Measurements from ENCODE around the gene IRS1.

DNA sequence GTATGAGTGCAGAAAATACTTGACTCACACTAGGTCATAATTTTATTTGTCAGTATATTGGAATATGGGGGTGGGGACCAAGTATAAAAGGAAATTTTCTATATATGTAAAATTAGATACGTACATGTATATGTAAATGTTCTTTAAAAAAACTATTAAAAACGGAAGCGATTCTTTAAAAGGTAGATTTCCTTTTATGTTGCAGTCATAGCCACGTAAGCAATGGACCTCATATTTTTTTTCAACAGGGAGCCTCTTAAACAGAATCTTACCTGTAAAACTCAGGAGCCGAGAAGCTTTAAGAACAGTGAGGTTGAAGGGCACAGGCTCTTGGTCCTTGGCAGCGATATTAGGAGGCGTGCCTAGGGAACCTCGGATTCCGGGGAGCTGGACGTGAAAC lies 39.5 kb upstream of the IRS1 start:
- TF ChIP-seq, protein P1, sequence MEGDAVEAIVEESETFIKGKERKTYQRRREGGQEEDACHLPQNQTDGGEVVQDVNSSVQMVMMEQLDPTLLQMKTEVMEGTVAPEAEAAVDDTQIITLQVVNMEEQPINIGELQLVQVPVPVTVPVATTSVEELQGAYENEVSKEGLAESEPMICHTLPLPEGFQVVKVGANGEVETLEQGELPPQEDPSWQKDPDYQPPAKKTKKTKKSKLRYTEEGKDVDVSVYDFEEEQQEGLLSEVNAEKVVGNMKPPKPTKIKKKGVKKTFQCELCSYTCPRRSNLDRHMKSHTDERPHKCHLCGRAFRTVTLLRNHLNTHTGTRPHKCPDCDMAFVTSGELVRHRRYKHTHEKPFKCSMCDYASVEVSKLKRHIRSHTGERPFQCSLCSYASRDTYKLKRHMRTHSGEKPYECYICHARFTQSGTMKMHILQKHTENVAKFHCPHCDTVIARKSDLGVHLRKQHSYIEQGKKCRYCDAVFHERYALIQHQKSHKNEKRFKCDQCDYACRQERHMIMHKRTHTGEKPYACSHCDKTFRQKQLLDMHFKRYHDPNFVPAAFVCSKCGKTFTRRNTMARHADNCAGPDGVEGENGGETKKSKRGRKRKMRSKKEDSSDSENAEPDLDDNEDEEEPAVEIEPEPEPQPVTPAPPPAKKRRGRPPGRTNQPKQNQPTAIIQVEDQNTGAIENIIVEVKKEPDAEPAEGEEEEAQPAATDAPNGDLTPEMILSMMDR (IDR thresholded peaks at IDR 0.05), result no peak
- TF ChIP-seq POLR2A (IDR thresholded peaks at IDR 0.05) (no peak), POLR2AphosphoS5 (IDR thresholded peaks at IDR 0.05; ENCODE audit: insufficient read depth in 1 of 2, low read depth in 1 of 2) (no peak)

Measured in vagina (tissue), 2 donors.